IPS-18a (cell line): ENCODE measurements around the gene MTA3.

Experiments used
- H3K27ac ChIP-seq: one replicate; pipeline ENCODE4 v1.5.1; 2013; ENCODE audit warnings: low read length
- H3K27me3 ChIP-seq: one replicate; pipeline ENCODE4 v1.6.1; 2013; ENCODE audit warnings: mild to moderate bottlenecking, low read length; ENCODE audit not compliant: control insufficient read depth, insufficient read depth
- H3K36me3 ChIP-seq: one replicate; pipeline ENCODE4 v1.6.1; 2013; ENCODE audit warnings: low read depth, low read length; ENCODE audit not compliant: control insufficient read depth
- H3K4me1 ChIP-seq: one replicate; pipeline ENCODE4 v1.6.1; 2013; ENCODE audit warnings: low read depth, low read length; ENCODE audit not compliant: control insufficient read depth
- H3K4me3 ChIP-seq: one replicate; pipeline ENCODE4 v1.5.1; 2013; ENCODE audit warnings: low read length
- H3K9ac ChIP-seq: one replicate; pipeline ENCODE4 v1.6.1; 2013; ENCODE audit warnings: mild to moderate bottlenecking, low read length, moderate library complexity
- H3K9me3 ChIP-seq: one replicate; pipeline ENCODE4 v1.6.1; 2013; ENCODE audit warnings: low read depth, low read length; ENCODE audit not compliant: control insufficient read depth

Gene MTA3

DNA sequence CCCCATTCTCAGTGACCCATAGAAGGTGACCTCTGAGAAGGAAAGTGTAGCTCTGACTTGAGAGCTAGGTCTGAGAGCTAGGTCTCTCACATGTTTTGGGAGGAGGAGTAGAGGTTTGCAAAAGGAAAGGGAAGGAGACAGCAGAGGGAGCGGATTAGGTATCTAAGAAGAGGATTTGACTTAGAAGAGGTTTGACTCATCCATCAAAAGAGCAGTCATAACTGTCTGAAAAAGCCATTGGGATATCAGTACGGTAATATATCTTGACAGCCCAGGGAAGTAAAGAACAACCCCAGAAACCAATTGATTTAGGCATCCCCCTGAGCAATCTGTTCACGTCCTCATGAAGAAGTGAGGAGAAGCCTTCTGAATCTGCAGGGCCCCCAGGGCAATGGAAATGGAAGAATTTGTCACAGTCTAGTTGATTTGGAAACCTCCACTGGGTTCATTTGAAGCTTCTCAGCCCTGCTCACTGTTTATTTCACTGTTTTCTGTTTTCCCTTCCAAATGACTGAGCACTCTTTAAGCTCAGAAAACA lies 176.2 kb downstream of the MTA3 start:
- H3K27me3 ChIP-seq = no peaks in the 10 kb centered on the region
- no peak overlapping the region for H3K27ac ChIP-seq

DNA sequence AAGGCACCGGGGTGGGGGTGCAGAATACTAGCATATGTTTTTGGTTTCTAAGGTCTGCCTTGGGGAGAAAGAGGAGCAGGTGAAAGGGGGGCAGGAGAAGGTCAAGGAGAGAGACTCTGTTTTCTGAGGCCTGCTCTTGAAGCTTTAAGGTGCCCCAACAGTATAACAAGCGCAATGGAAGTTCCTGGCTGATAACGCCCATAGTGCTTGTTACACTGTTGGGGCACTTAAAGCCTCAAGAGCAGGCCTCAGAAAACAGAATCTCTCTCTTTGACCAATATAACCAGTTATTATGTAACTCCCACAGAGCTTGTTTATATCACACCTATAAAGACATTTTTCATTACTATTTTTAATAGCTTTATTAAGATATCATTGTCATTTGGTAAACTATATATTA lies 179.0 kb downstream of the MTA3 start:
- Histone ChIP-seq H3K4me3 (no peak overlapping the region), H3K9me3 (no peaks in the 10 kb centered on the region), H3K27ac (no peak overlapping the region), H3K9ac (no peak overlapping the region), H3K27me3 (no peaks in the 10 kb centered on the region), H3K36me3 (no peaks in the 10 kb centered on the region), H3K4me1 (no peaks in the 10 kb centered on the region)

More for the DNA sequence above, 176.2 kb downstream of the MTA3 start:
- no peaks in the 10 kb centered on the region for H3K9me3 ChIP-seq
- H3K9ac ChIP-seq = no peak overlapping the region
- H3K4me1 ChIP-seq = no peaks in the 10 kb centered on the region
- no peak overlapping the region for H3K4me3 ChIP-seq
- H3K36me3 ChIP-seq = no peaks in the 10 kb centered on the region

DNA sequence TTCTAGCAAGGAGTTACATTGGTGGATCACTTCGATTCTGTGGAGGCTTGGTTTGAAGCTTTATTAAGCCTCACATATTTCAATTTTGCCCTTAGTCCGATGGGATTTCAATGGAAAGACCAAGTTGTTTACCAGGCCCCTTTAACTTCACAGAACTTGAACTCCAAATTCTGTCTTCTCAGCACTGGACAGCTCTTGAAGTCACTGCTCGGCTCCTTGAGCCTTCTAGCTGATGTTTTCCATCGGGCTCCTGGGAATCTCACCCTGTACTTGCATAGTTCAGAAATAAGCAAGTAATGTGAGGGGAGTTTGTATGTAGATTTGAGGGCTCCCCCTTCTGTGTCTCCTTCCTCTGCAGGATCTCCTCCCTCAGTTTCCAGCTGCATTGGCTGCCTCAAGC lies 180.4 kb downstream of the MTA3 start:
- no peaks in the 10 kb centered on the region for H3K4me1 ChIP-seq
- H3K9me3 ChIP-seq = no peaks in the 10 kb centered on the region
- H3K4me3 ChIP-seq = no peak overlapping the region

DNA sequence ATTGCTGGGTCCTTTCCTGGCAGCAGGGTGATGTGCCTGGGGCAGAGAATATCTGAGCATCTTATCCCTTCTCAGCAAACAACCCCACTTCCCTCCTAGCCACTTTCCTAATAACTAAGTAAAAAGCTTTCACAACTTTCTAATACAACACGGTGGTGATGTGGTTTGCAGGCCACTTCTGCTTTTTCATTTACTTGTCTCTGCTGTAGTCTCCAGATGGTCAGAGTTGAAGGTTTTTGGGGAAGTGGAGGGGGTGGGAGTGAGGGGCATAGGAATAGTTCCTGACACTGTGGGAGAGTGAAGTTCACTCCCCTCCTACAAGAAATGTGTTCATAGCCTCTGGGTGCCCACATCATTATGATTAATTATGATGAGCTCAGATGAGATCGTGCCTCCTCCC lies 183.9 kb downstream of the MTA3 start:
- Histone ChIP-seq H3K27ac (no peak overlapping the region), H3K4me3 (no peak overlapping the region), H3K27me3 (no peaks in the 10 kb centered on the region), H3K4me1 (no peaks in the 10 kb centered on the region), H3K9me3 (no peaks in the 10 kb centered on the region), H3K9ac (no peak overlapping the region), H3K36me3 (no peaks in the 10 kb centered on the region)

More for the DNA sequence above, 180.4 kb downstream of the MTA3 start:
- Histone ChIP-seq H3K27ac (no peak overlapping the region), H3K36me3 (no peaks in the 10 kb centered on the region), H3K9ac (no peak overlapping the region), H3K27me3 (no peaks in the 10 kb centered on the region)

DNA sequence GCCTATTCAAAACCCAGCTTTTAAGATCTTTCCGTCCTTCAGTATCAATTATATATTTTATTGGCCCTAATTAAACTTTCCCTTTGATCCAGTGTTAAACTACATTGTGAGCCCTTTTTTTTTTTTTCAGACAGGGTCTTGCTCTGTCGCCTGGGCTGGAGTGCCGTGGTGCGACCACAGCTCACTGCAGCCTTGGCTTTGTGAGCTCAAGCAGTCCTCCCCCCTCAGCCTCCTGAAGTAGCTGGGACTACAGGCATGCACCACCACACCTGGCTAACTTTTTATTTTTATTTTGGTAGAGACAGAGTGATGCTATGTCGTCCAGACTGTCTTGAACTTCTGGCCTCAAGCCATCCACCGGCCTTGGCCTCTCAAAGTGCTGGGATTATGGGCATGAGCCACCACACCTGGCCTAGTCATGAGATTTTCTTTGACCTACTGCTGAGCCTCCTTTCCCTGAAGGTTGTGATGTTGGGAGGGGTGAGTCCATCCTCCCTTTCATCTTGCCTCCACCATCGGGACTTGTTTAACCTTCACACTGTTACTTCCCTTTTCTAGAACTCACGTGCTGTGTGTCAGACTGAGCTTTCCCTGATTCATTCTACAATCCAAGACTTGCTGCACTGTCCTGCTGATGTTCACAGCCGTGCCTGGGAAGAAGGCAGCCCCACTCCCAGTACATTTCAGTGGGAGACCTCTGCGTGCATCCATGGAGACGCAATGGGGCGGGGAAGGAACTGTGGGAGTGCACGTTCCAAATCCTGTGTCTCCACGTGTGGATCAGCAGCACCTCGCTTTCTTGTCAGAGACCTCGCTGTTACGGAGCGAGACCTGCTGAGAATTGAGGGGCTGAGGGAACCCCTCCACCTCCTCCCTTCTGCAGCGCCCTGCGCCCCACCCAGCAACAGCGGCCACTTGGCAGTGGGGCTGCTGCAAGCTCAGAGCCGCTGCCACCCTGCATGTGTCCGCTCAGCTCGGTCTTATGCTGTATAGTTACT lies 184.7 kb downstream of the MTA3 start:
- Histone ChIP-seq H3K9me3 (no peaks in the 10 kb centered on the region), H3K36me3 (no peaks in the 10 kb centered on the region), H3K27ac (no peak overlapping the region), H3K4me1 (no peaks in the 10 kb centered on the region), H3K27me3 (no peaks in the 10 kb centered on the region), H3K9ac (no peak overlapping the region), H3K4me3 (no peak overlapping the region)

DNA sequence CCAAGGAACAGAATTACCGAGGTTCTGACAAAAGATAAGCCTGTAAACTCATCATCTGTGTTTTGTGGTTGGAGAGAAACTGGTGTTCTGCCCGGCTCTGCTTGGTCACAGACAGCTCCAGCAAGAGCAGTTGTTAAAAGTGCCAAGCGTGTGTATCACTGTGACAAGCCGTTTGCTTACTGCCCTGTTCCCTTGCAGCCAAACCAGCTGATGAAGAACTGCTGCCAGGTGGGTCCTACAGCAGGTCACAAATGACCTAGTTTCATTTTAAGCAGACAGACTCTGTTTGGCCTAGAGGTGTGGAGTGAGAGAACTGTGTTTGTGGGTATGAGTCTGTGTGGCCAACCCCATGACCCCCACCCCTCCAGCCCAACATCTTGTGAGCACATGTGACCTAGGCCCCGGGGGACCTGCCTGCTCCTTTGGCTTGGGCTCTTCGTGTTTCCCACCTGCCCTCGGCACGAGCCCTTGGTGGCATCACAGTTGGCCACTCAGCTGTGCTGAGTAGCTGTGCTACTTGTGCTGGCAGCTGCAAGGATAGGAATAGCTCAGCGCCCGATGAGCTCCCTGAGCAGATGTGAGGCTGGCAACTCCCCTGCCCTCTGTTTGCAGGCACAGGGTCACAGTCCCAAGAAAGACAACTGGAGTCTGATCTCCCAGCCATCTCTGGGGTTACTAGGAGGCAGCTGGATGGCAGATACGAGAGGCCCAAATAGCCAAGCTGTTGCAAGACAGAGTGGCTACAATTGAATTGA lies 185.8 kb downstream of the MTA3 start:
- Histone ChIP-seq H3K4me1 (no peaks in the 10 kb centered on the region), H3K9ac (no peak overlapping the region), H3K9me3 (no peaks in the 10 kb centered on the region), H3K27ac (no peak overlapping the region), H3K4me3 (no peak overlapping the region), H3K27me3 (no peaks in the 10 kb centered on the region), H3K36me3 (no peaks in the 10 kb centered on the region)

DNA sequence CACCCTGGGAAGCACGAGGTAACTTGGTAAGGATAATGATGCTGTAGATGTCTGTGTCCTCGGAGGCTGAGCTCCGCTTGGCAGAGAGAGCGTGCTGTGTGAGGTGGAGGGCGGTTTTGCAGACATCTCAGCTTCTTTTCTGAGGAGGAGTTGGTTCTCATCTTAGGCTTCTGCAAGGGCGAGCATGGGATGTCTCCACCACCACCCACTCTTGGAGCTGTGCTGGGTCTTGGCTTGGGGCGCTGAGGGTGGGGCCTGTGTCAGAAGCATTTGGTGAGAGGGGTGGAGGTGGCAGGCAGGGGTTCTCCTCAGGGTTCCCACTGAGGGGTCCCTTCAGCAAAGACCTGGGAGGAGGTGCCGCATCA lies 186.3 kb downstream of the MTA3 start:
- Histone ChIP-seq H3K4me1 (no peaks in the 10 kb centered on the region), H3K27ac (no peak overlapping the region), H3K36me3 (no peaks in the 10 kb centered on the region)

DNA sequence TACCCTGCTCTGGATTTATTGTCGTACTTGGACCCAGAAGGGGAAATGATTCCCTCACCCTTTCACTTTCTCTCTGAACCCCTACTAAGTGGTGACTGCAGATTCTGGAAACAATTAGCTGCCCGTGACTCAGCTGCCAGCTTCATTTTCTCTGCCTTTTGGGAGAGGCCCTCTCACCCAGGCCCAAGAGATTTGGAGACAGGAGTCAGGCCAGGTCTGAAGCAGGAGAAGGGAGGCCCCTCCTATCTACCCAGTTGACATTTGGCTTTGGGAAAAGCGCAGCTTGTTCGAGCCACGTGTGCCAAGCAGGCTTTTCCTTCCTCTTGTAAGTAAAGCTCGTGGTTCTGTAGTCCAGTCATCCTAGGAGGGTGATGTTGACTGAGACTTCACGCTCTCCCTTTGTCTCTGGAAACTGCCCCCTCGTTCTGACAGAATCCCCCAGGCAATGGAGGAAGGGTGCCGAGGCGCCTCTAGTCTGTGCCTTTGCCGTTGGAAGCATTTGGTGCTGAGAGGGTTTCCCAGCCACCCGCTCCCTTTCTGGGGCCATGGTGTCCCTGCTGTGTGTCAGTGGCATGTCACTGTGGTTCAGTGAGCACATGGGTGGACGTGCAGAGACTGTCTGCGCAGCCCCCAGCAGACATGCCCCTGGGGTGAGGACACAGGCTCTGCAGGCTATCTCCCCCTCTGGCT lies 186.9 kb downstream of the MTA3 start:
- no peak overlapping the region for H3K9ac ChIP-seq
- no peaks in the 10 kb centered on the region for H3K9me3 ChIP-seq
- no peak overlapping the region for H3K27ac ChIP-seq
- no peaks in the 10 kb centered on the region for H3K36me3 ChIP-seq
- H3K27me3 ChIP-seq = no peaks in the 10 kb centered on the region
- no peaks in the 10 kb centered on the region for H3K4me1 ChIP-seq
- H3K4me3 ChIP-seq = no peak overlapping the region

More for the DNA sequence above, 186.3 kb downstream of the MTA3 start:
- H3K9ac ChIP-seq = no peak overlapping the region
- no peaks in the 10 kb centered on the region for H3K27me3 ChIP-seq
- no peak overlapping the region for H3K4me3 ChIP-seq
- no peaks in the 10 kb centered on the region for H3K9me3 ChIP-seq

DNA sequence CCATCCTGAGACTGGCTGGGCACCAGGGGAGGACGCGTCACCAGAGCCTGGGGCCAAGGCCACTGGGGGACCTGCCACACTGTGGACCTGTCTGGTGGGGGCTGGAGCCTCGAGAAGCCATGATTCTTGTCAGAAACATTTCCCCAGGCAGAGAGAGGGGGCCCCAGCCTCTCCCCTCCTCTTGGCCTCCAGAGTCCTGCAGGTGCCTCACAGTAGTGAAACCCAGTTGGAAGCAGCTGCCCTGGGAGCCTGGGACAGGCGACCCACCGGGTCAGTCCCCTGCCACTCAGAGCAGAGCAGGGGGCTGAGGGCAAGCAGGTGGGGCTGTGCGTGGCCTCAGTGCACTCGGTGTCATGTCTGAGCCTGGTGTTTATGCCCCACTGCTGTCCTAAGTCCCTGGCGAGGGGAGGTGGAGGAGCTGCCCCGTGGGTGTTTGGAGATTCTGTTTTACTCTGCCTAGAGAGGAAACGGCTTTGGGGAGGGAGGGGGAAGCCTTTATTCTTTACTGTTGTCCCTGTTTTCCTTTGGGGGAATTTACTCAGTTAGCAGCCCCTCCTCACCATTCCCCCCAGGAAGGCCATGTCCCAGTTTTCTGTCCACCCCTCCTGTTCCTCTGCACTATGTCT lies 187.8 kb downstream of the MTA3 start:
- H3K9me3 ChIP-seq = no peaks in the 10 kb centered on the region
- H3K9ac ChIP-seq = no peak overlapping the region
- no peaks in the 10 kb centered on the region for H3K27me3 ChIP-seq
- H3K4me3 ChIP-seq = no peak overlapping the region
- no peak overlapping the region for H3K27ac ChIP-seq
- no peaks in the 10 kb centered on the region for H3K36me3 ChIP-seq
- no peaks in the 10 kb centered on the region for H3K4me1 ChIP-seq

DNA sequence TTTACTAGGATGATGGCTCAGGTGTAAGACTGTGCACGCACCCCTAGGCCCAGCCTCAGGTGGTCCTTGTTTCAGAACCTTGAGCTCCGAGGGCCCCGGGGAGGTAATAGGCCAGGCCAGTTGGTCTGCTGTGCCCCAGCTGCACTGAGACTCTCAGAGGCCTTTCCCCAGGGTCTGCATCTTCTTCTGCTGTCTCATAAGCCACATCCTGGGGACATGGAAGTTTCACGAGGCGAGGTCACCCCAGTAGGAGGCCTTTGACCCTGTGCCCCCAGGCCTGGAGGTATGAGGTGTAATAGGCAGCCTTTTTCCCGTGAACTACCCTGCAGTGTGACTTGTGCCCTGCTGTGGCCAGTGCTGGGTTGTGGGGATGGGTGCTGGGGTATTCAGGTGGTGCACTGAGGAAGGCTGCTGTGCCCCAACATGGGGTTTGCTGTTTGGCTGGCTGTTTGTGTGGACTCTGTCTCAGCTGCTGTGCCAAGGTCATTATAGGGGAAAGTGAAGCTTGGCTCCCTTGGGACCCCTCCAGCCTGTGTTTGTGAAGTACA lies 188.6 kb downstream of the MTA3 start:
- Histone ChIP-seq H3K9me3 (no peaks in the 10 kb centered on the region), H3K4me1 (no peaks in the 10 kb centered on the region), H3K27ac (no peak overlapping the region), H3K4me3 (no peak overlapping the region), H3K36me3 (no peaks in the 10 kb centered on the region), H3K9ac (no peak overlapping the region), H3K27me3 (no peaks in the 10 kb centered on the region)
